ENCODE results near the gene CEP164.
A peak's percentile ranks its signal among the peaks of the same experiment; 100 is the strongest.

The CEP164 gene

GRCh38 chr11:117419482-117420142 lies 92.0 kb downstream of the CEP164 start:
- no peak for DNase-seq (ENCODE audit: low read depth in 2 of 2)

DNA sequence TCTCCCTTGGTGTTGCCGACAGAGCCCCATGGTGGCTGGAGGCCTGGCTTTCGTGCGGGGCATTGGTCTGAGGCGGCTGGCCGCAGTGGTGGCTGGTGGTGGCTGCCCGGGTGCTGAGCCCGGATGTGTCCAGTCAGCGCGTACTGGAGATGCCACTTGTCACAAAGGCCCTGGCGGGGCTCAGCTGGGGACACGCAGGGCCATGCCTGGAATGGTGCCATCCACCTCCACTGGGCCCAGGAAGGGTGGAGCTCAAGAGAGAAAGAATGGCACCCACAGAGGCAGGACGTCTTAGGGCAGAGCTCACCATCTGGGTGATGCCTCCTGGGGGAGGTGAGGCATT lies 92.5 kb downstream of the CEP164 start:
- no peak for DNase-seq (ENCODE audit: low read depth in 2 of 2)

- DNase-seq (ENCODE audit: low read depth in 2 of 2): no peak
Observed at GRCh38 chr11:117420598-117420997, 92.9 kb downstream of the CEP164 start.

DNA sequence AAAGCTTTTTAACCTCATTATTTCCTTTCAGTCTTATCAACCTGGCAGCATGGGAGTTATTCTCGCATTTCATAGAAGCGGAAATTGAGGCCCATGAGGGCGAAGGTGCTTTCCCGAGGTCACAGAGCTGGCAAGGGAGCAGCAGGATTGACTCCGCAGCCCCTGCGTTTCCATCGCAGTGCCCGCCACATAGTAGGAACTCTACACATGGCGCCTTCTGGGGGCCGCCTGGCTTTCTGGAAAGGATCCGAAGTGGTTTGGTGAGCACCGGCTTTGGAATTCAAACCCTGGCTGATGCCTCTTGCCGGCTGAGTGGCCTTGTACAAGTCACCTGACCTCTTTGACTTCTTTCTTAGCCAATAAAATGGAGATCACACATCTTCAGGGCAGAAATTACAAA lies 93.4 kb downstream of the CEP164 start:
- DNase-seq (ENCODE audit: low read depth in 2 of 2): no peak

DNA sequence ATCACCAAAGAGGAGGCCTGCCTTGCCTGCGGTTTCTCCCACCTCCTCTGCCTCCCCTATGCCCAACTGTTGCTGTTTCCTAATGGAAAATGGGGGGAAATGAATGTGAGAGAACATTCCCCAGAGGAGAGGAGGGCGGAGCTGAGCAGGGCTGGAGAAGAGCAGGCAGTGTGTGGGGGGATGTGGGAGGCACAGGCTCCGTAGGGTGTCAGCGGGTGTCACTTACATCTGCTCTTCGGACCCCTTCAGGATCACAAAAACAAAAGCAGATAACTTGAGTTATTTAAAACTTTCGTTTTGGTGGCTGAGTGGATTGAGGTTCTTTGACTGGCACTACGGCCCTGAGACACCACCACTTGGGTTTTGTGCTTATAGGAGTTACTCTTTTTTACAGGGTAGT lies 93.8 kb downstream of the CEP164 start:
- DNase-seq (ENCODE audit: low read depth in 2 of 2): no peak

GRCh38 chr11:117423046-117423575 lies 95.5 kb downstream of the CEP164 start:
- no peak for DNase-seq (ENCODE audit: low read depth in 2 of 2)

DNA sequence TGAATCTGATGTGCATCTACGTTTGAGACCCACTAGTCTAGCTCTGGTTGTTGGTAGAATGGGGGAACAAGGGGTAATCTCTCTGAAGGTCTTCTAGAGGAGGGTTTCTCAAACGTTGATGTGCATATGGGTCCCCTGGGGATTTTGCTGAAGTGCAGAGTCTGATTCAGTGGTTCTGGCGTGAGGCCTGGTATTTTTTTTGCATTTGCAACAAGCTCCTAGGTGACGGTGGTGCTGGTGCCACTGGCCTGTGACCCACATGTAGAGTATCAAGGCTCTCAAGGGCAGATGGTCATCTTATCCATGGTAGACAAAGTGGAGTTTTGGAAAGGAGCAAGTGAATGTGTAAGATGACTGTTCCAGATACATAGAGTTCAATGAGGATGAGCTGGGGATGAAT lies 97.1 kb downstream of the CEP164 start:
- no peak for DNase-seq (ENCODE audit: low read depth in 2 of 2)

DNA sequence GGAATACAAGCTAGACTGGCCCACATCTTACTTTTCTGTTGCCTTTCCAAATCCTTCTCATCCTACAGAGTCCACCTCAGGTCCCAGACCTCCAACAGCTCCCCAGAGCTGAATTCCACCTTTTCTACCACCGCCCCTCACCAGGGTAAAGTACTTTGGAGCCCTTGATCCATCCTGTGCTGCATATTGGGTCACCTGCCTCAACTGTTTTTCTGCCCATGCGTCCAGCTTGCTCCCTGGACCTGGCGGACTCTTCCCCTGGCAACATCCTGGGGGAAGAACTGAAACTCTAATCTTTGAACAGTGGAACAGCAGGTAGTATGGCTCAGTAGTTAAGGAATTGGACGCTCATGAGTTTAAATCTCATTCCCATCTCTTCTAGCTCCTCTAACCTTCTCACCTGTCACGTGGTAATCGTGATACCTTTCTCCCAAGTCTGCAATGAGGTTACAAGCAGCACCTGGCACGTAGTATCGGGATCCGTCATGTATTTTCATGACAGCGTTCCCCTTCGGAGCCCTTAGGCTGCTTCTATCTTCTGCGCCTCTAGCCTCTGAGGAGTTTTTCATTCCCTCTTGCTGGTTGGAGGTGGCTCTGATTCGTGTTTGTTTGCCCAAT lies 98.1 kb downstream of the CEP164 start:
- no peak for DNase-seq (ENCODE audit: low read depth in 2 of 2)

DNA sequence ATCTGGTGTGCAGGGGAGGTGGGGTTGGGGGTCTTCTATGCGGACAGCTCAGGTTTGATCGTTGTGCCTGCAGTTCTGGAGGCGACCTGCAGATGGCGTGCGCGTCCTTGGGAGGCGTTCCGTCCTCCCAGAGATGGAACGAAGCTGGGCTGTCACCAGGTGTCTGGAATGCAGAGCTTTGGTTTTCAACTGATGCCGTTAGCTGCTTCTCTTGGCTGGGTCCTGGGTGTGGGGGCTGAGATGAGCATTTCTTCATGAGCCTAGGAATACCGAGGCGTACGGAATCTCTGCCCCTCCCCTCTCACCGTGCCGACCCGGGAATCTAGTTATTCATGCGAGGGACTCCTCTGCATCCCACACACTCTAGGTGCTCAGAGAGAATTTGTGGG lies 98.6 kb downstream of the CEP164 start:
- peak; percentile 28 to 39 for DNase-seq (ENCODE audit: low read depth in 2 of 2)

GRCh38 chr11:117426941-117427340 lies 99.3 kb downstream of the CEP164 start:
- DNase-seq (ENCODE audit: low read depth in 2 of 2): no peak

GRCh38 chr11:117427356-117427874 lies 99.8 kb downstream of the CEP164 start:
- DNase-seq (ENCODE audit: low read depth in 2 of 2): no peak

DNA sequence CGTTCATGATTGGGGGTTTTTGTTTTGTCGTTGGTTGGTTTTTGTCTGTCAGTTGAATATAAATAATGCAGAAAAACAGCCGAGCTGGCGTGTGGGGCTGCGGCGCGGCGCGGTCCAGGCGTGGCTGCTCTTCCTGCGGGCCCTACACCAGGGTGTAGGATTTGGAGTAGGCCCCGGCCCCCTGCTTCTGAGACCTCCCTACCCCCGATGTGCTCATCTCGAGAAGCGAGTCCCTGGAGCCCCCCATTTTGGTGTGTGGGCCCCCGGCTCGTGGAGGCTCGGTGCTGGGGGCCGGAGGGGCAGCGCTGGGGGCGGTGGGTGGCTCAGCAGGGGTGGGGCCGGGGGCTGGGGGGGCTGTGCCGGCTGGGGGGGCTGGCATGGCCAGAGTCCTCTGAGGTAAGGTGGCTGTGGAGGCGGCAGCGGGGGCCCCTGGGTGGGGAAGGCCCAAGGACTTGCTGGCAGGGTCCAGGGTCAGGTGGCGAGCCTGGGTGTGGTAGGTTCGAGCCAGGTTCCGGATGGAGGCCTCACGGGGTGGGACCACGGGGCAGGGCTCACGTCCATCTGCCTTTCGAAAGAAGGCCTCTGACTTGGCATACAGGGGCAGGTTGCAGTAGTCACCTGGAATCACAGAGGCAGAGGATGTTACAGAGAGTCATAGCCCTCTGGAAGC lies 100.7 kb downstream of the CEP164 start:
- no peak for DNase-seq (ENCODE audit: low read depth in 2 of 2)

DNA sequence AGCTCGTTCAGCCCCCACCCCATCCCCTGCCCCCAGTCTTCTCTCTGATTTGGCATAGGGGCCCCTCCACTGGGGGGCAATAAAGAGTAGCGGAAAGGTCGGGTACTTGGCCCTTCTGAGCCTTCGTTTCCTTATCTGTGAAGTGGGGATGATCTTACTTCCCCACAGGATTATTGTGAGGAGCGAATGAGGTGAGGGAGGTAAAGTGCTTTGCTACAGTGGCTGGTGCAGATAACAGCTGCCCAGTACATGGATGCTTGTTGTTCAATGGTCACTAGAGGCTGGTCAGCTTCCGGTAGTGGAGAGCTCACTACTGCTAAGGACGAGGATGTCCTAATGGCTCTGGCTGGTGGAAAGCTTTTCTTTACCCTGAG lies 101.2 kb downstream of the CEP164 start:
- DNase-seq (ENCODE audit: low read depth in 2 of 2): no peak

- DNase-seq (ENCODE audit: low read depth in 2 of 2): no peak
Observed at GRCh38 chr11:117430293-117430955, 102.8 kb downstream of the CEP164 start.

GRCh38 chr11:117431436-117431835 lies 103.8 kb downstream of the CEP164 start:
- no peak for DNase-seq (ENCODE audit: low read depth in 2 of 2)

DNA sequence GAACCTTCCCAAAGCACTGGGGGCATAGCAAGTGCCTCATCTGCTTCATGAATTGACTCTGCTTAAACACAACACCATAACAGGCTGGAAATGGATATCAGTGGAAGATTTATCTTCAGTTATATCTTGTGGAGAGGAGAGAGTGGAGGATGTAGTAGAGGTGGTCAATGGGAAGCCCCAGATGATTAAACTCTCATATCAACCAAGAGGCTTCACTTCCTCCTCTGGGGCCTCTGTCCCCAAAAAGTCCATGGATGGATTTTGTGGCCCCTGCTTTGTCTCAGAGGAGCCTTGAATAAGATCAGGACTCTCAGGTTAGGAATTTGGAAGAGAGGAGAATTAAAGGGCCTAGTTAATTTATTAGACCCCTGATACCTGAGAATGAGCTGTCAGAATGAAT lies 106.1 kb downstream of the CEP164 start:
- no peak for DNase-seq (ENCODE audit: low read depth in 2 of 2)

DNA sequence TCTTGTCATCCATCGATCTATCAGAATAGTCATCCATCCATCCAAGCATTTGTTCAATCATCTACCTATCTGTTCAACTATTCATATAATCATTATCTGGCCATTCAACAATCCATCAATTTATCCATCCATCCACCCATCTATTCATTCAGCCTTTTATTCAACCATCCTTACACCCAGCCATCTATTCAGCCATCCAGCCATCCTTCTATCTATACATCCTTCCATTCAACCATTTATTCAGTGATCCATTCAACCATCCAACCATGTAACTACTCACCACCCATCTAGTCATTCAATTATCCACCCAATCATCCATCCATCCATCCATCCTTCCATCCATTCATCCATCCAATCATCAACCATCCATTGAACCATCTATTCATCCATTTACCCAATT lies 106.8 kb downstream of the CEP164 start:
- DNase-seq (ENCODE audit: low read depth in 2 of 2): no peak

DNA sequence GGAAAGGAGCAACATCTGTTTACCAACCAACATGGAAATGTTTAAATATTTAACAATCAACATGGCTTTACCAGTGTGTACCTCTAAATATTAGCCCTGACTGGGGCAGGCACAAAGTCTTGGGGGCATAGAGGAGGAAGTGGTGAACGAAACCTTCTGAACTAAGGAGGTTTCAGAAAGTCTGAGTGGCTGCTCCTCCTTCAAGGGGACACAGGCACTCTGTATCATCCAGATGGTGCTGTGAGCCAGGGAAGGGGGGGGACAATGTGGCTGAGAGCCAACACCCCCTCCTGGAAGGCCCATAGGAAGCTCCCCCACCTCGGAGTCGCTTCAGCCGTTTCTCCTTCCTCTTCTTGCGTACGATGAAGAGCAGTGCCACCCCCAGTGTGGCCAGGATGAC lies 107.7 kb downstream of the CEP164 start:
- no peak for DNase-seq (ENCODE audit: low read depth in 2 of 2)

DNA sequence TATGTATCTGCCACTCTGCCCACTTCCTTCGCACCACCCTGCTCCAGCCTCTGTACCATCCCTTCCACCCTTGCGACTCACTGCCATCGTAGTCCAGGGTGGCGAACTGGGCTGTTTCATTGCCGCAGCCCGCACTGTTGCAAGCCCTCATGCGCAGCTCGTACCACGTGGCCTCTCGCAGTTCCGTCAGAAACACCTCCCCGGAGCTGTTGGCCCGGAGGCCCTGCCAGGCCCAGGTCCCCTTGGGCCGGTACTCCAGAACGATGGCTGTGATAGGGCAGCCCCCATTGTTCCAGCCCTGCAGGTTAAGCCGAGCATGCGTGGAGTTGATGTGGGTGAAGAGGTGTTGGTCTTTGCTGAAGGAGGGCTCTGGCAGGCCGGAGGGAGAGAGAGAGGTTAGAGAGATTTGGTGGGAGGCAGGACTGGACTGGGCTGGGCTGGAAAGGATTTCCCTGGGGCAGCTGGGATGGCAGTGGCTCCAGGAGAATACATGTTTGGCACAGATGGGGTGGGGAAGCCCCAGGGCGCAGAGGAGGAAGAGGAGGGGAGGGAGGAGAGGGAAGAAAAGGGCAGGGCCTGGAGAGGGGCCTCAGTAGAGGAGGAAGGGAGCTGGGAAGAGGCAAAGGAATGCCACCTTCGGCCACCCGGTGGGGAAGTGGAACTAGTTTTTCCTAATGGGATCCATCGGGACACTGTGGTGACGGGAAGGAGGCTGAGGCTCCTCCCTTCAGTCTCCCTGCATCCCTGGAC lies 109.6 kb downstream of the CEP164 start:
- DNase-seq (ENCODE audit: low read depth in 2 of 2): no peak

GRCh38 chr11:117437791-117438130 lies 110.1 kb downstream of the CEP164 start:
- no peak for DNase-seq (ENCODE audit: low read depth in 2 of 2)

DNA sequence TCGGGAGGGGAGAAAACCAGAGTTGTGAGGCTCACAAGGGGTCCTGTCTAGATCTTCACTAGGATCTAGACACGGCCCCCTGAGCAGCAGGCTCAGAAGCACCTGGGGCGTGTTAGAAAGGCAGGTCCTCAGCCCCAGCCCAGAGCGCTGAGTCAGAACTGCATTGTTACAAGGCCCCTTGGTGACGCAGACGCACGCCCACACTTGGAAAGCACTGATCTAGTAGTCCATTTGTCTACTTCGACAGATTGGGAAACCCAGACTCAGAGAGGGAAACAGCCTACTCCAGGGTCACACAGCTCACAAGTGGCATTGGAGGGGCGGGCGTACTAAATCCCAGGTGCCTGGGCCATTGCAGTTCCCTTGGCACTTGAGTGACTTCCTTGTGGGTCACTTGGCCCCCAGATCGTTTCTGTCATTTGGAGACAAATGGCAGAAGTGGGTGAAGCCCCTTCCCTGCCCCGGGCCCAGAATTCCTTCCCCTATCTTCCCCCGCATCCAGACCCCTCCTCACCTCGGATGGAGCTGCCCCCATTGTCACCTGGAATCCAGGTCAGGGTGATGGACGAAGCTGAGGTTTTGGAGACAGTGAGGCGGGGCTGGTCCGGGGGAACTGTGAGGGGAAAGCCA lies 110.8 kb downstream of the CEP164 start:
- DNase-seq (ENCODE audit: low read depth in 2 of 2): no peak
